ENCODE results near the gene USP31.

The USP31 gene

DNA sequence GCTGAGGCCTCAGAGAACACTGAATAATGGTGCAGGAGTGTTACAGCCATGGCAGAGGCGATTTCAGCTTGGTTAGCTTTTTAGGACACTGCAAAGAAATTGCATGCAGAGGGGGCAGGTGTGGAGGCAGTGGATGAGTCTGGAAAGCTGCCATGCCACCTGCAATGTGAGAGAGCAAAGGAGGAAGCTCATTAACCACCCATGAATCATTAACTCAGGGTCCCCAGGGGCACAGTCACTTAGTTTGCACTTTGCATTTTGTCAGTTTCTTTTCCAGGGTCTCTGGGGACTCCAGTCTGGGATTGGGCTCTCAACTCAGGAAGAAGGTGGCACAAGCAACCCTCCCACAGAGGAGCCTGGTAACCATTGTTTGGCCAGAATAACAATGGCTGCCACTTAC is 132.9 kb downstream of the USP31 start:
- H3K27ac ChIP-seq = no peak overlapping the region
- H3K4me3 ChIP-seq = no peak overlapping the region
- no peaks in the 10 kb centered on the region for H3K36me3 ChIP-seq
- no peak for DNase-seq
- H3K4me1 ChIP-seq = no peaks in the 10 kb centered on the region
- intact Hi-C loops (cut with DNase I; ENCODE audit: low total_unique reads) = no loop called here
- TF ChIP-seq, protein P1, sequence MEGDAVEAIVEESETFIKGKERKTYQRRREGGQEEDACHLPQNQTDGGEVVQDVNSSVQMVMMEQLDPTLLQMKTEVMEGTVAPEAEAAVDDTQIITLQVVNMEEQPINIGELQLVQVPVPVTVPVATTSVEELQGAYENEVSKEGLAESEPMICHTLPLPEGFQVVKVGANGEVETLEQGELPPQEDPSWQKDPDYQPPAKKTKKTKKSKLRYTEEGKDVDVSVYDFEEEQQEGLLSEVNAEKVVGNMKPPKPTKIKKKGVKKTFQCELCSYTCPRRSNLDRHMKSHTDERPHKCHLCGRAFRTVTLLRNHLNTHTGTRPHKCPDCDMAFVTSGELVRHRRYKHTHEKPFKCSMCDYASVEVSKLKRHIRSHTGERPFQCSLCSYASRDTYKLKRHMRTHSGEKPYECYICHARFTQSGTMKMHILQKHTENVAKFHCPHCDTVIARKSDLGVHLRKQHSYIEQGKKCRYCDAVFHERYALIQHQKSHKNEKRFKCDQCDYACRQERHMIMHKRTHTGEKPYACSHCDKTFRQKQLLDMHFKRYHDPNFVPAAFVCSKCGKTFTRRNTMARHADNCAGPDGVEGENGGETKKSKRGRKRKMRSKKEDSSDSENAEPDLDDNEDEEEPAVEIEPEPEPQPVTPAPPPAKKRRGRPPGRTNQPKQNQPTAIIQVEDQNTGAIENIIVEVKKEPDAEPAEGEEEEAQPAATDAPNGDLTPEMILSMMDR (IDR thresholded peaks at IDR 0.05) = no peak
- no peaks in the 10 kb centered on the region for H3K9me3 ChIP-seq
- H3K27me3 ChIP-seq = no peaks in the 10 kb centered on the region

DNA sequence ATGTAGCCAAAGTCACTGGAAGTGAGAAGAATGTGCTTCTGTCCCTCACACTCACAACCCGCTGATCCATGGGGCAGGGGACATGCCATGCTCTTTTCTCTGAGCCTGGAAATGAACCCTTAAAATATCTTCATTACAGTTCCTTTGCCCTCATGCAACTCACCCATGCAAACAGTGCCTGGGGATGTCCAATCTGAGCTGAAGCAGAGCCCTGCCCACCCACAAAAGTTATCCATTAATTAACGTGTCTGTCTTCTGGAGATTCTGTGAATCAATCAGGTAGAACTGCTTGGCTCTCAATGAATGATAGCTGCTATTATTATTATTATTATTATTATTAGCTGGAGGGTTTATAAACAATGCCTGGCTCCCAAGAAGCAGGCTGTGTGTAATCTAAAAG is 133.7 kb downstream of the USP31 start:
- H3K9me3 ChIP-seq = no peaks in the 10 kb centered on the region
- no peak overlapping the region for H3K4me3 ChIP-seq
- intact Hi-C loops (cut with DNase I; ENCODE audit: low total_unique reads) = no loop called here

DNA sequence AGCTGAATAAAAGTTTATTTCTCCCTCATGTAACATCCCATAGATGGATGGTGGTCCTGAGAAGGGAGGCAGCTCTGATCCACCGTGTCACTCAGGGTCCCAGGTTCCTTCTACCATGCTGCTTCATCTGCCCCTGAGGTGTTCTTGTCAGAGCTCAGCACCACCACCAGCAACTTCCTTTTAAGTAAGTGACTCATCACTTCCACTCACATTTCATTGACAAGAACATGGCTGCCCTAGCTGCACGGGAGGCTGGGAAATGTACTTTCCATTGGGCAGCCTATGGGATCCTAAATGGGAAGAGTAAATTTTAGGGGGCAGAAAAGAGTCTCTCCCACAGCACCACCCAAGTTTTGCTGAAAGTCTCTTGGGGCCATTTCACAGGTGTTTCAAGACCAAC is 134.7 kb downstream of the USP31 start:
- intact Hi-C loops (cut with DNase I; ENCODE audit: low total_unique reads) = no loop called here
- Histone ChIP-seq H3K36me3 (no peaks in the 10 kb centered on the region), H3K4me3 (no peak overlapping the region), H3K27me3 (no peaks in the 10 kb centered on the region), H3K27ac (no peak overlapping the region), H3K9me3 (no peaks in the 10 kb centered on the region), H3K4me1 (no peaks in the 10 kb centered on the region)
- DNase-seq = no peak
- TF ChIP-seq, protein P1 (IDR thresholded peaks at IDR 0.05) = no peak

More for the DNA sequence above, 133.7 kb downstream of the USP31 start:
- no peak overlapping the region for H3K27ac ChIP-seq
- DNase-seq = no peak
- no peaks in the 10 kb centered on the region for H3K4me1 ChIP-seq
- no peaks in the 10 kb centered on the region for H3K27me3 ChIP-seq
- H3K36me3 ChIP-seq = no peaks in the 10 kb centered on the region
- TF ChIP-seq, protein P1 (IDR thresholded peaks at IDR 0.05) = no peak
